ENCODE results near the gene GRIP1. TPM values are rescaled to one million over a fixed set of nuclear protein-coding genes. Genes with fewer than 3 reads are reported as not detected.

Gene GRIP1
- total and polyA plus RNA-seq, 10 of the 15 experiments (the other 5 are each of a cell fraction or from before 2014, with no cell fraction given) = 0.05 to 0.85 (median 0.50) TPM; not detected in 7

GRCh38 chr12:66726556-66726955, 47.7 kb upstream of the GRIP1 start:
- ChIA-PET RAD21 (ENCODE audit: unreplicated experiment) (no interaction called here), POLR2A (no interaction called here), CTCF (no interaction called here), SMC1A (ENCODE audit: uncharacterized antibody, unreplicated experiment) (no interaction called here)
- in situ Hi-C loops (cut with MboI) = no loop called here
- Histone ChIP-seq H3K36me3 (ENCODE audit: control insufficient read depth in 2 of 2, insufficient read depth in 2 of 2, low read length in 1 of 2) (no peaks in the 10 kb centered on the region), H3K27me3 (replicated peaks in 1 of 2; ENCODE audit: control insufficient read depth in 2 of 2, insufficient read depth in 2 of 2, low read length in 1 of 2) (peaks cover 1 to 4% of the 10 kb centered on the region in 2 experiments; a peak in 2 of 4 replicates), H3K4me2 (ENCODE audit: control insufficient read depth, insufficient read depth) (no peak overlapping the region), H4K20me1 (ENCODE audit: control insufficient read depth, insufficient read depth) (no peaks in the 10 kb centered on the region), H3K9ac (ENCODE audit: control insufficient read depth, insufficient read depth, low read length) (no peak overlapping the region), H3K4me1 (ENCODE audit: control insufficient read depth, insufficient read depth, low read length) (no peaks in the 10 kb centered on the region), H3K9me3 (replicated peaks; ENCODE audit: control insufficient read depth, insufficient read depth, low read length) (no peaks in the 10 kb centered on the region), H3K79me2 (ENCODE audit: control insufficient read depth, insufficient read depth, low read length) (no peaks in the 10 kb centered on the region), H3K4me3 (no peak overlapping the region), H3K27ac (ENCODE audit: control insufficient read depth, insufficient read depth) (no peak overlapping the region), H2AFZ (ENCODE audit: control insufficient read depth, low read depth, low read length) (no peak overlapping the region)
- FAIRE-seq (no peak), ATAC-seq (no peak), DNase-seq (ENCODE audit: low read depth, low spot score) (no peak)
- intact Hi-C loops (cut with micrococcal nuclease; ENCODE audit: unreplicated experiment) = no loop called here
- 43% methylated on average over 4 of the region's 4 CpGs for WGBS (ENCODE audit: insufficient coverage, insufficient replicate concordance, low lambda C conversion rate, missing lambda C conversion rate)
- TF ChIP-seq ZBTB33 (IDR thresholded peaks at IDR 0.05) (no peak), MTA2 (IDR thresholded peaks at IDR 0.05; ENCODE audit: low read depth) (no peak), MTA3 (IDR thresholded peaks at IDR 0.05; ENCODE audit: borderline replicate concordance, low read length) (no peak), NFXL1 (IDR thresholded peaks at IDR 0.05; ENCODE audit: borderline replicate concordance) (no peak), RUNX3 (IDR thresholded peaks at IDR 0.05; ENCODE audit: low read length) (no peak), HDGF (IDR thresholded peaks at IDR 0.05) (no peak)
- TF ChIP-seq, protein P1, sequence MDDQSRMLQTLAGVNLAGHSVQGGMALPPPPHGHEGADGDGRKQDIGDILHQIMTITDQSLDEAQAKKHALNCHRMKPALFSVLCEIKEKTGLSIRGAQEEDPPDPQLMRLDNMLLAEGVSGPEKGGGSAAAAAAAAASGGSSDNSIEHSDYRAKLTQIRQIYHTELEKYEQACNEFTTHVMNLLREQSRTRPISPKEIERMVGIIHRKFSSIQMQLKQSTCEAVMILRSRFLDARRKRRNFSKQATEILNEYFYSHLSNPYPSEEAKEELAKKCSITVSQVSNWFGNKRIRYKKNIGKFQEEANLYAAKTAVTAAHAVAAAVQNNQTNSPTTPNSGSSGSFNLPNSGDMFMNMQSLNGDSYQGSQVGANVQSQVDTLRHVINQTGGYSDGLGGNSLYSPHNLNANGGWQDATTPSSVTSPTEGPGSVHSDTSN (IDR thresholded peaks at IDR 0.05; ENCODE audit: insufficient replicate concordance, low read depth, low read length) = no peak
- no TSS peak for BruUV-seq (replicated peaks)

Data from GM12878 (cell line).